Heart left ventricle (tissue), 13 donors: ENCODE data around the gene DNAH1.

Source experiments
- CTCF ChIP-seq, 12 donors: fragments of 200-600 bp; sonication (generic) in 4 of 12; IDR thresholded peaks; one replicate each; pipeline versions ENCODE4 v1.5.0 to v1.8.0; 2018 to 2022; ENCODE audit warnings: antibody characterized with exemption in 12 of 12, mild to moderate bottlenecking in 5 of 12
- POLR2A ChIP-seq, 2 donors: fragments of 450-650 bp; IDR thresholded peaks; one replicate each; pipeline ENCODE4 v1.6.1; 2017; ENCODE audit warnings: antibody characterized with exemption in 2 of 2, mild to moderate bottlenecking in 2 of 2, moderate library complexity in 2 of 2
- donor health status: ischemic (EF 13 %, LVEDD 7.1; RV severe dilation, severe dysfunction).
- donor health status: DM: no; HTN: yes; CAD: no.
- donor health status: DM: no; HTN: no; CAD: no.
- donor health status: ischemic (EF 25% LVEDD 6.9; RV normal size, moderate dysfunction).
- donor health status: ischemic (EF 25% LVEDD 5.7; RV mildly dilated, moderate dysfunction).
- donor health status: ischemic (EF 35%, LVEDD 5.7; RV mildly dilated, moderate dysfunction).
- donor health status: nonischemic (EF 11% LVEDD 7.7; RV severe dilation, severe dysfunction).
- donor health status: DM: yes; HTN: yes; CAD: no.
- donor health status: PGD.
- donor health status: ischemic (EF 29% LVEDD 5.4; RV normal size, mild dysfunction).
- donor health status: nonischemic (EF 23%, LVEDD 6.1; RV moderate dilation, normal function).

- TF ChIP-seq POLR2A (IDR thresholded peaks at IDR 0.05) (no peak), CTCF (IDR thresholded peaks at IDR 0.05) (no peak)
Observed at GRCh38 chr3:52406791-52407510, 90.8 kb downstream of the DNAH1 start.
